Dermis microvascular lymphatic vessel endothelial cell (primary cell): Measurements from ENCODE around the gene SLC26A5. TPM values are rescaled to one million over a fixed set of nuclear protein-coding genes. Genes with fewer than 3 reads are reported as not detected.
"Not testable (repeated sequence)": the region's sequence is repeated elsewhere in the genome, so short reads cannot be mapped to it uniquely, and the experiment has no call there.

Experiments used
- DNase-seq, 2 donors: peaks; one replicate each; pipeline versions ENCODE4 v3.0.0 to v3.0.0-alpha.2; 2010; ENCODE audit warnings: low read depth in 2 of 2
- total RNA-seq: library from RNA; depleted of rRNA; stranded (reverse); fragments of >200 nt; gene quantifications from 2 replicates; pipeline ENCODE4 v1.2.1, GENCODE V29; 2014

Gene SLC26A5
- total RNA-seq, 1 donor from 2014 or later = 0.64 TPM

DNA sequence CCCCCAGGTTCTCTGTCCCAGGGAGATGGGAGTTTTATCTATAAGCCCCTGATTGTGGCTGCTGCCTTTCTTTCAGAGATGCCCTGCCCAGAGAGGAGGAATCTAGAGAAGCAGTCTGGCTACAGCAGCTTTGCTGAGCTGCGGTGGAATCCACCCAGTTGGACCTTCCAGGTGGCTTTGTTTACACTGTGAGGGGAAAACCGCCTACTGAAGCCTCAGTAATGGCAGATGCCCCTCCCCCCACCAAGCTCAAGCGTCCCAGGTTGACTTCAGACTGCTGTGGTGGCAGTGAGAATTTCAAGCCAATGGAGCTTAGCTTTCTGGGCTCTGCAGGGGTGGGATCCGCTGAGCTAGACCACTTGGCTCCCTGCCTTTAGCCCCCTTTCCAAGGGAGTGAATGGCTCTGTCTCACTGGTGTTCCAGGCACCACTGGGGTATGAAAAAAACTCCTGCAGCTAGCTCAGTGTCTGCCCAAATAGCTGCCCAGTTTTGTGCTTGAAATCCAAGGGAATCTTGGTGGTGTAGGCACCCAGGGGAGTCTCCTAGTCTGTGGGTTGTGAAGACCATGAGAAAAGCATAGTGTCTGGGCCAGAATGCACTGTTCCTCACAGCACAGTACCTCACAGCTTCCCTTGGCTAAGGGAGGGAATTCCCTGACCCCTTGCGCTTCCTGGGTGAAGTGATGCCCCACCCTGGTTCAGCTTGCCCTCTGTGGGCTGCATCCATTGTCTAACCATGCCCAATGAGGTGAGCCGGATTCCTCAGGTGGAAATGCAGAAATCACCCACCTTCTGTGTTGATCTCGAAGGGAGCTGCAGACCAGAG is 40.0 kb downstream of the SLC26A5 start:
- DNase-seq = not testable (repeated sequence)

DNA sequence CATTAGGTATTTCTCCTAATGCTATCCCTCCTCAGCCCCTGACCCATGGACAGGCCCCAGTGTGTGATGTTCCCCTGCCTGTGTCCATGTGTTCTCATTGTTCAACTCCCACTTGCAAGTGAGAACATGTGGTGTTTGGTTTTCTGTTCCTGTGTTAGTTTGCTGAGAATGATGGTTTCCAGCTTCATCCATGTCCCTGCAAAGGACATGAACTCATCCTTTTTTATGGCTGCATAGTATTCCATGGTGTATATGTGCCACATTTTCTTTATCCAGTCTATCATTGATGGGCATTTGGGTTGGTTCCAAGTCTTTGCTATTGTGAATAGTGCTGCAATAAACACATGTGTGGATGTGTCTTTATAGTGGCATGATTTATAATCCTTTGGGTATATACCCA is 46.3 kb downstream of the SLC26A5 start:
- not testable (repeated sequence) for DNase-seq

DNA sequence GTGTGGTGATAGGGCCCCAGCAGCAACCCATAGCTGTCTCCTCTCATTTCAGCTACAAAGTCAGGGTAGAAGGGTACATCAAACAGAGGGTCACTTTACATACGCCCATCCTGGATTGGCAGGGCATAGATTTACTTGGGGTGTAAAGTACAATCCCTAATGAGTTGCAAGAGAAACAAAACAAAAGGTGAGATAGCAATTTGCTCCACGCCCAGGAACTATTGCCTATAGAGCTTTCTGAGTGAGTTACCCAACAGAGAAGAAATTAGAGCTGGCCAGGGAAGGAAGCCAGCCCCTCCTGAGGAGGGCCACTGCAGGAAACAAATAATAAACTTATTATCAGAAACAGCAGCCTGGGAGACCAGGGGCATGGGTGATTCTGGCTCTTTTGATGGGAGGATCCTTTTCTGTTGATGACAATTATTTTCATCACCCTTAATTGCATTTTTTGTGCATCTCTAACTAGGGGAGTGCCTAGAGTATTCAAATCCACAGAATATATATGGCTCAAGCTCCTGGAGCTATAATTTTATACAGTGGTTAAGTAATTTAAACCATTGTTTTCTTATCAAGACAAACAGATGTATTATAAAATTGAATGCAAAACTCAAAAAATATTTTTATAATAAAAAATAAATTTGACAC is 47.4 kb downstream of the SLC26A5 start:
- DNase-seq = no peak

DNA sequence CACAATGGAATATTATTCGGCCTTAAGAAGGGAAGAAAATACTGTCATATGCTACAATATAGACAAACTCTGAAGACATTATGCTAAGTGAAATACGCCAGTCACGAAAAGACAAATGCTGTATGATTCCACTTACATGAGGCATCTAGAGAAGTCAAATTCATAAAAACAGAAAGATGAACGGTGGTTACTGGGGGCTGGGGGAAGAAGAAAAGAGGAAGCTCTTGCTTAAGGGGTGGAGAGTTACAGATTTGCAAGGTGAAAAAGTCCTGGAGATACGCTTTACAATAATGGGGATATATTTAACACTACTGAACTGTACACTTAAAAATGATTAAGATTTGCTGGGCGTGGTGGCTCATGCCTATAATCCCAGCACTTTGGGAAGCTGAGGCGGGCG is 49.5 kb downstream of the SLC26A5 start:
- DNase-seq = no peak

DNA sequence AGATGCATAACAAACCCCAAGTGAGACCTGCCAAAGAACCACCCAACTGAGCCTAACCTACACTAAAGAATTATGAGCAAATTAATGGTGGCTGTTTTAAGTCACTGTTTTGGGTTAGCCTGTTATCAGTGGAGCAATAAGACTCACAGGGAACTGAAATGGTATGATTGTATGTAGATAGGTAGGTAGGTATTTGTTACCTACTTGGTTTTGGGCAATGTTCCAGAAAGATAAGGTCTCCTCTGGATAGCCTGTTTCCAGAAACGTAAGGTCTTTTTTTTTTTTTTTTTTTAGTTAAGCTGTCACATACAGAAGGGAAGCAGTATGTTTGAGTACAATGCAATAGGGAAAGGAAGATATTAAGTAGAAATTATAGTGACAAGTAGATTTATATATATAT is 50.9 kb downstream of the SLC26A5 start:
- no peak for DNase-seq

DNA sequence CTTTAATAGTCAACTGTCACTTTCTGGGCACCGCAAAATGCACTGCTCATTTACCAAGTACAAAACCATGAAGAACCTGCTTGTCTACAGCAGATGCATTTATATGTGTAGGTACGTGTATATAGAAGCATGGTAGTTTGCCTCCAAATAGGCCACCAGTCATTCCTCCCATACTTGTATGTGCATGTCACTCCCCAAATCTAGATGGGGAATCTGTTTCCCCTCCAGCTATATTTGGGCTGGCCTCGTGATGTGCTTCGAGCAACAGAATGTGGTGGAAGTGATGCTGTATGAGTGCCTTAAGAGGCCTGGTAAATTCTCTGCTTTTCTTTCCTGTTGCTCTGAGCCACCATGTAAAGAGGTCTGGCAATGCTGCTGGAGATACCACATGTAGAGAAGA is 51.4 kb downstream of the SLC26A5 start:
- no peak for DNase-seq

DNA sequence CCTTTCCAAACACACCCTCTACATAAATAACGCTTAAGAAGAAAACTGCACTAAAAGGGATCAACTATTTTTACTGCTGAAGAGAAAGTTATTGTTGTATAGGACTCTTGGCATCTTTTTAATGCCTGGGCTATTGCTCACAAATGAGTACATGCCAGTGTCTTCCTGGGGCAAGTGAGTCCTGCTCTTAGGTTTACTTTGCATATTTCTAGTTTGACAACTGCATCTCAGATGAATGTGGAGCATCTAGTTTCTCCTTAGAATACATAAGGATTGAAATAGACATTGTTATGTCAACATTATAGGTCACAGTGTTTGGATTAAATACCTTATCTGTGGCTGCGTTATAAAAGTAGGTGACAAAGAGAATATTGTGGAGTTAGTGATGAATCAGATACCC is 54.0 kb downstream of the SLC26A5 start:
- no peak for DNase-seq

DNA sequence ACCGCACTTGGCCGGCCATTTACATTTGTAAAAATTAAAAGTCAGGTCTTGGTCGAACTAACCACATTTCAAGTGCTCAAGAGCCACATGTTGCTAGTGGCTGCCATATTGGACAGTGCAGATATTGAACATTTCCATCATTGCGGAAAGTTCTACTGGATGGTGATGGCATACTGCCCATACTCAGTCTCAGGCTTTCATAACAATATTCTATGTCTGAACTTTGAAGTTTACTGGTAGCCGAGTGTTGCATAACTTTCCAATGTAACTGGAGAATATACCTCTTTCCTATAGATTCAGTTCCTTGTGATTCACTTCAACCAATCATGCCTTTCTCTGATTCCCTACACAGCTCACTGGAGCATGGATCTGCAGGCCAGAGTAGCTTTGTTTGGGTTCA is 54.9 kb downstream of the SLC26A5 start:
- no peak for DNase-seq

DNA sequence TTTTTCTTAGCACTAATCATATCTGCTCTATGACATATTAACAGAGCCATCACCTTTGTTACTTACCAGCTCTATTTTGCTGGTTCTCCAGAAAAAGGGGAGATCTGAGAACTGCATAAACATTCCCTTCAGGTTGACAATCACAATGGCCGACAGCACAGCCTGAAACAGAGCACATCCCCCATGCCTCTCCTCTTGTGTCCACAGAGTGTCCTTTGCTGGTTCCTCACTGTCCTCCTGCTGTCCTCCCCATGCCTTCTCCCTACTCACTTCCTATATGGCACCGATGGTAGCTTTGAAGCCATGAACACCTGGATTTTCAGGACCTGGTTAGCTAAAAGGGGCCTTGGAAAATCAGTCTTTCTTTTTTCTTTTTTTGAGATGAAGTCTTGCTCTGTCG is 56.7 kb downstream of the SLC26A5 start:
- no peak for DNase-seq

DNA sequence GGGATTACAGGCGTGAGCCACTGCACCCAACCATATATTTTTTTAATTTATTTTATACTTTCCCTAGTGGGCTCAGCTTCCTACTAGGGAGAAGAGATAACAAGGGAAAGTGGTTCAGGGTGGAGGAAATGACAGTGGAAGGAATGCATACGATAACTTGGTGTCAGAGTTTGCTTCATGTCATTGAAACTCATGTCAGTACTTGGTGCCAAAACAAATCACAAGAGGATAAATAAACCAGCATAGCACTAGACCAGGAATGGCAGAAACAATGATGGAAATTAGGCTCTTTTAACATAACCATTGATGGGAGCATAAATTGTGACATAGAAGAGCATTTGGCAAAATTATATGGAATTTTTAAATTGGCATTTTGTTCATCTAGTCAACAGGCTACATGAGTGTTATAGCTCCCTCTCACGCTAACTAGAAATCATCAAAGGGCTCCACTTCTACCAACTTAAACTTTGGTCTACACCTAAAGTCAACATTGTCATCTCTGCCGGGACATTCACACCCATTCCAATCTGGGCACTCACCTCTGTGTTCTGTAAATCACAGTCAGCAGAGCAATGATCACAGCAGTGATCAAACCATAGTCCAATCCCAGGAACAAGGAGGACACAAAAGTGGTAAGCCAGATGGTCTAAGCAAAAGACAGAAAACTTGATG is 57.4 kb downstream of the SLC26A5 start:
- peak in 1 of 2 donors; percentile 4 for DNase-seq

DNA sequence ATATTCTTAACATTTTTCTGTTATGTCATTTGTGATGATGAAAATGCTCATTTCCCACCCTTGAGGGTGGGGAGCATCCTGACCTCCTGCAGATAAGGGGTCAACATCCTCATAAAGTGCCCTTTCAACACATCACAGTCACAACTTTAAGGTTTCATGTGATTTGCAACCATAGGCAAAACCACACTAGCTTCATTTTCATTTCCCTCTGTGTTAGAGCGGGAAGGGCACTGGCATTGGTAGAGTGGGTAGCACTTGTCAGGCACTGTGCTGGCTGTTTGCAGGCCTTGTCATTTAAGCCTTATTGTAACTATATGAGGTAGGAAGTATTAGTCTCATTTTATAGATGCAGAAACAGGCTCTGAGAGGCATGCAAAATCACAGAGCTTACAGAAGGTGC is 58.8 kb downstream of the SLC26A5 start:
- DNase-seq = no peak

DNA sequence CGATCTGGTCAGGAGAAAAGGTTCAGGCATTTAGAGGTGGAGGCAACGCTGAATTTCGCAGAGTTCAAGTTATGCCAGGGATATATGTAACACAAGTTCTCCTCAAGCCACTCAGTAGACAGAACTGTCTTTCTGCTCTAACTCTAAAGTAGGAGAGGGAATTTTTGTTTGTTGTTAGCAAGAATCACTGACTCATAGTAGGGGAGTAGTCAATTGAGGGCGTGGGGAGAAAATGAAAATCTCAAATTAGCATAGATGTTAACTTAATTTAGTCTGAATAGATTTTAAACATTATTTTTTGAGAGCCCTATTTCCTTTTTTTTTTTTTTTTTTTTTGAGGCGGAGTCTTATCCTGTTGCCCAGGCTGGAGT is 64.0 kb downstream of the SLC26A5 start:
- no peak for DNase-seq

DNA sequence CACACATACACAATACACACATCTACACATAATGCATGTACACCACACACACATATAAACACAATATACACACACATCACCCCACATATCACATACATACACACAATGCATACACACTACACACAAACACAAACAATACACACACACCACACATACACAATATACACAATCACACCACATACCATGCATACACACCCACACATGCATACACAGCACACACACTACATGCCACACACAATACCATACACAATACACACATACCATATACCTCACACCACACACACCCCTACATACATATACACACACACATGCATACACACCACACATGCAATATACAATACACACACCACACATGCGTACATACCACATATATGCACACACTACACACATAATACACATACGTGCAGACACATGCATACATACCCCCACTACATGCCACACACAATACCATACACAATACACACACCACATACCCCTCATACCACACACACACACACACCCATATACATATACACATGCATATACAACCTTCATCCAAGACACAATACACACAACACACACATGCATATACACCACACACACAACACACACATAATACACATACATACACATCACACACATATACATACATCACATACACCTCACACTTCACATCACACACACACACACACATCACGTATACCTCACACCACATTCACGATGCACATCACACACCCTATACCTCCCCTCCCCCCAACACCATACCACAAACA is 64.6 kb downstream of the SLC26A5 start:
- DNase-seq = no peak

DNA sequence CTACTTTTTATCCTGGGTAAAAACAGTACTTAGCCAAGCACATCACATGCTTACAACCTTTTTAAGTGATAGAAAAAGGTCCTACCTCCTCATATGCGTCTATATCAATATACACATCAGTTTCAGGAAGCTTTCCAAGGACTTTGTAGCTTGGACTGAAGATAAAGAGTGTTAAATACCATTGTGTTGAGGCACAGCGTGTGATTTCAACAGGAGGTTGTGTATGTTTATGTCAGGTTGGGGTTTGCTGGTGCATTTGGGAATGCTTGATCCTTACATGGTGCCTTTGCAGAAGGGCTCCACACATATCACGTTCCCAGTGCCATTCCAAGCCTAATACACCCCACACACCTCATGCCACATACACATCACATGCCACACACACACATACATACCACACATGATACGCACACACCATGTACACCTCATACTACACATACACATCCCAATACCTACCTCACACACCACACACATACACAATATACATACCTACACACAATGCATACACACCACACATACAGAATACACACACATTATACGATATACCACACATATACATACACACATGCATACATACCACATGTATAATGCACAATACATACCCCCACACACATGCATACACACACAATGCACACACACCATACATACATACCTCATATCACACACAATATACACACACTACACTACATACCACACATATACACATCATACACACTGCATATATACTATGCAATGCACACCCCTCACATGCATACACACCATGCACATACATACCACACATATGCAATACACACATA is 65.4 kb downstream of the SLC26A5 start:
- no peak for DNase-seq

DNA sequence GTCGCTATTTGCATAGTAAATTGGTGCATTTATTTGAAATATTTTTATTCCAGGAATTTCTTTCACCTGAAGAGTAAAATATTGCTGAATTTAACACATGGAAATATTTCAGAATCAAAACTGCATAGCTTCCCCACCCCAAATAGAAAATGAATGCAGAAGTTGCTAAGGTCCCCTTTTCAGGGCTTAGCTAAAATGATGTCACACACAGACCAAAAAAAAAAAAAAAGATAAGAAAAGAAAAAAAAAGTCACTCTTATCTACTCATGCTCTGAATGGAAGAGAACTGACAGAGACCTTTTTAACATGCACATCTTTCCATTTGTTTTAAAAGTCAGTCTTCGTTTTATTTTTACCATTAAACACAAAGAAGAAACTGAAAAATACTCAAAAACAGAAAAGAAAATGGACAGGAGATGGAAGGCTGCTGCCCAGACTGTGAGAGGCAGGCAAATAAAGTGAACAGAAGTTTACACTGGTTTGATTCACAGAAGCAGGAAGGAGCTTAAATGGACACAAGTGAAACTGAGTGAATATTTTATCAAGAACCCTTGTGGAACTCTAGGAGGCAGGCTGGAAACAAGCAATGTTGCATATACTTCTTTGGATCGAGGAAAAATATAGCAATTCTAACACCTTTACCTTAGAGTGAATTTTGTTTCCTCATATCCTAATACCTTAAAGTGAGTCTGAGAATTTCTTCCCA is 66.6 kb downstream of the SLC26A5 start:
- DNase-seq = no peak

DNA sequence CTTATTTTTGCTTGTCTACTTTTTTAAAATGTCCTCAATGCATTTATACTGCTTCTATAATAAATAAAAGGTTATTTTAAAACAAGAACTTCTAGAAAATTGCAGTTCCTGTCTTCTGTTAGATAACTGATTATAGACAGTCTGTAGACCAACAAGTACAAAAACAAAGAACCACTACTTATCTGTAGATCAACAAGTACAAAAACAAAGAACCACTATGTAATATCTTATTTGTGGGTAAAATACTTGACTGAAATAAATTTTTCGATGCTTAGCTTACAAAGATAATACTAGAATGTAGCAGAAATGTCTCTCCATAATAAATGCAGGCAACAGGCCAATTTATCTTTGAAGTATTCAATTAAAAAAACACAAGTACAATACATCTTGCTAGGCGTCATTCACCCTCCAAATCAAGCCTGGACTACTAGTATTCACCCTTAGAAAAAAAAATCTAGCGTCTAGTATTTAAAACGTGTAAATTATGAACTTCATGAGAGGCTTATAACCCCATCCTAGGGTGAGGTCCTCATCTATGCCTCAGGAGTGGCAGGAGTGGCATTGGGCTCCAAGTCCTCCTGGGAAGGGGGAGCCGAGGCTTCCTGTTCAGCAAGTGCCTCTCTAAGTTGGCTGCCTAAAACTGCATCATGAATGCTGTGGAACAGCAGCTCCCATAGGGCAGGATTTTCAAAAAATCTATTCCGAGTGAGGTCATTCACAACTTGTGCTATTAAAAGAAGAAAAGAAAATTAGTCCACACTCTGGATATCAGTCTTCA is 72.0 kb downstream of the SLC26A5 start:
- no peak for DNase-seq

DNA sequence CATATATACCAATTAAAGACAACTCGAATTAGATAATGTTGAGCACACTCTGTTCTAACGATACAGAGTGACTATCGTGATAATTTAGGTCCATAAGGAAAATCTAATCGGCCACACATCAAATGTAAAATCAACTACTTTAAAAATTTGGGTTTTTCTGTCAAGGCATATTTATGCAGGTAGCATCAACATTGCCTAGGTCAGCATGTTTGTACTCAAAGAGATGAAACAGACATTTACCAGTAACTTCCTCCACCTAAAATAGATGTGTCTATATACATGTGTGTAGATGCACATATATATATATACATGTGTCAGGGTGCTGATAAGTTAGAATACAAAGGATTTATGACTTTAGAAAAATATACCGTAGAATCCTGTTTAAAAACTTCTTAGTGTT is 76.6 kb downstream of the SLC26A5 start:
- DNase-seq = no peak

DNA sequence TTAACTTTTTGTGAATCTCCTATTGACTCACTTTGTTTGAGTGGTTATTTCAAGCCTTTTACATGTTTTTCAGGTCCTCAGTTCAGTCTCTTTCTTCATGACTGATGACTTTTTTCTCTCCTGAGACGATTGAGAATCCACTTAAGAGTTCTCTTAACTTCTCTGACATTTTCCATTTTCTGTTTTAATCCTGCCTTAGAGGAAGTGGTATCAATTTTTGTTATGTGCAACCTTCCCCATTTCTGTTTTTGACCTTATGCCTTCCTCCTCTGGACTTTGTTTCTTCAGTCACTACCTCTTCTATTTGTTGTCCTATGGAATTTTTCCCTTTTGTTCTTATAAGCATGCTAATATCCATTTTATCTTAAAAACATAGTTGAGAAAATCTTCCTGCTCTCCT is 96.2 kb downstream of the SLC26A5 start:
- DNase-seq = no peak

DNA sequence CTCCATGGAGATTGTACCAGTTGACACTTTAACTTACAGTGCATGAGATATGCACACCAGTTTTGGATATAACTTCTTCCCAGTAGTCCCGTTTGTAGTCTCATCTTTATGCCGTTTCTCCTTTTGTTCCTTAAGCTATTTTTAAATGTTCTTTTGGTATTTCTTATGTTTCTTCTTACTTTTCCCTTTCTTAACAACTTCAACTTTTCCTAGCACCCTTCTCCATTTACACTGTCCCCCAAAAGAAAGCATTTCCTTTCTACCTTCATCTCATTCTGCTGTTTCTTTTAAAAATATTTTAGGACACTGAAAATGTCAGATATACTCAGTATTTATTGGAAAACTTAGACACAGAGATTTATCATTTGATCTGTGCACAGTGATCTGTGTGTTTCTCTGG is 97.0 kb downstream of the SLC26A5 start:
- no peak for DNase-seq

DNA sequence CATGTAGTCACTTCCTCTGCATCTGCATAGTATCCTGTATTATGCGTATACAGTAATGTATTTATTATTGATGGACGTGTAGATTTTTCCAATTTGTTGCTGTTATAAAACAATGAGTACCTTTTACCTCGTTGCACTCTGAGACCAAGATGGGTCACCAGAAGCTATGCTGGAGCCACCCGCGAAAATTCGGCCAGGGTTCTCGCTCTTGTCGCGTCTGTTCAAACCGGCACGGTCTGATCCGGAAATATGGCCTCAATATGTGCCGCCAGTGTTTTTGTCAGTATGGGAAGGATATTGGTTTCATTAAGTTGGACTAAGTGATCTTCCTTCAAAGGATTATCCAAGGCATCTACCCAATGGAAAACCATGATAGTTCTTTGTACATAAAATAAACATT is 97.6 kb downstream of the SLC26A5 start:
- peak in 1 of 2 donors; percentile 7 for DNase-seq
